GM19438 (cell line): ENCODE results near the gene HNRNPM.
"Not testable (repeated sequence)": the region's sequence is repeated elsewhere in the genome, so short reads cannot be mapped to it uniquely, and the experiment has no call there.

Source experiments
- ATAC-seq: cut with Tn5 transposase; IDR thresholded peaks from one replicate; pipeline ENCODE4 v1.9.1; 2021; ENCODE audit warnings: low read depth; ENCODE audit not compliant: unreplicated experiment

HNRNPM gene

DNA sequence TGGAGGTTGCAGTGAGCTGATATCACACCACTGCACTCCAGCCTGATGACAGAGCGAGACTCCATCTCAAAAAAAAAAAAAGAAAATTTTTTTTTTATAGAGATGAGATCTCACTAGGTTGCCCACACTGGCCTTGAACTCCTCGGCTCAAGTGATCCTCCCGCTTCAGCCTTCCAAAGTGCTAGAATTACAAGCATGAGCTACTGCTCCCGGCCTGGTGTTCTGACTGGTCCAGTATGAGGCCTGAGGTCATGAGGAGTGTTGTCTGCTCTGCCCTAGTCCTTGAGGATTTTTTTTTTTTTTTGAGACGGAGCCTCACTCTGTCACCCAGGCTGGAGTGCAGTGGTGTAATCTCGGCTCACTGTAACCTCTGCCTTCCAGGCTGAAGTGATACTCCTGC lies 19.4 kb upstream of the HNRNPM start:
- ATAC-seq, result not testable (repeated sequence)

DNA sequence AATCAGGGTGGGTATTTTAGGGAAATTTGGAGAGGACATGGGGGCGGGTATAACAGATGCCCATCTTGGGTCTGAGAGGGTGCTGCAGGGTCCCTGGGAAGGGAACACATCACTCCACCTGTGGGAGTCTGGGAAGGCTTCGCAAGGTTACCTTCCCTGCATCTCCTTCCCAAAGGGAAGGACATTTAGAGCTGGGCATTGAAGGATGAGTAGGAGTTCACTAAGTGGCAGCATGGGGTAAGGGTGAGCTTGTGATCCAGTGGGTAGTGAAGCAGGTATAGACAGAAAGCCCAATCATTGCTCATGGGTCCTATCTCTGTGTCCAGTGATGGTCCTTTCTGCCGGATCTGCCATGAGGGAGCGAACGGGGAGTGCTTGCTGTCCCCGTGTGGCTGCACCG lies 18.5 kb upstream of the HNRNPM start:
- ATAC-seq, result no peak

DNA sequence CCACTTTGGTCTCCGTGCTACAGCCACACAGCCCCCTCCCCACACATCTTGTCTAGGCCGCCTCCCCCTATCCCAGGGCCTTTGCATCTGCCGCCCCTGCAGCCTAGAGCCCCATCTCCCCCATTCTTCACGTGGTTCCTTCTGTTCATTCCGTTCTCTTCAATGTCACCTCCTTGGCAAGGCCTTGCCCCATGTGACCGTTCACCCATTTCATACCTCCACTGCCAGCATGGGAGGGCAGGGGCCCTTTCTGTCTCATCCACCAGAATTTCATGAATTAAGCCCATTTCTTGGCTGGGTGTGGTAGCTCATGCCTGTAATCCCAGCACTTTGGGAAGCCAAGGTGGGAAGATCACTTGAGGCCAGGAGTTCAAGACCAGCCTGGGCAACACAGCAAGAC lies 15.7 kb upstream of the HNRNPM start:
- ATAC-seq, result no peak

DNA sequence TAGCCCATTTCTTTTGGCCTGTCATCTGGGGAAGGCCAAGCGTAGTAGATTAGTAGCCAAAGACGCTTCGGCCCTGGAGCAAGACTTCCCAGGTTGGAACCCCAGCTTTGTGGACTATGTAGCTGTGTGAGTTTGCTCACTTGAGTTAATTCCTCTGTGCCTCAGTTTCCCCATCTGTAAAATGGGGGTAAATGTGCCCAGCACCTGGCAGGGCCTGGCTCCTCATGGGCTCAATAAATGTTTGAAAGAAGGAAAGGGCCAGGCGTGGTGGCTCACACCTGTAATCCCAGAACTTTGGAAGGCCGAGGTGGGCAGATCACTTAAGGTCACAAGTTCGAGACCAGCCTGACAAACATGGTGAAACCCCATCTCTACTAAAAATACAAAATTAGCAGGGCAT lies 14.9 kb upstream of the HNRNPM start:
- ATAC-seq, result no peak

DNA sequence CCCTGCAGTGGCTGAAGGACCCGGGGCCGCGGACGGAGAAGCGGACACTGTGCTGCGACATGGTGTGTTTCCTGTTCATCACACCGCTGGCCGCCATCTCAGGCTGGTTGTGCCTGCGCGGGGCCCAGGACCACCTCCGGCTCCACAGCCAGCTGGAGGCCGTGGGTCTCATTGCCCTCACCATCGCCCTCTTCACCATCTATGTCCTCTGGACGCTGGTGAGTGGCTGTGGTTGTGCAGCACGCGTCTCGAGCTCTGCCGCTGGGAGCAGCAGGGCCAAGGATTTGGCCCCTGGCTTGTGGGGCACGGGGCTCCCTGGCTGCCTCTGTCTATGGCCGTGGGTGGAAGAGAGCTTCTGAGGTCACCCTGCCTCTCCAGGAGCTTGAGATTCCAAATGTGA lies 14.1 kb upstream of the HNRNPM start:
- no peak for ATAC-seq

DNA sequence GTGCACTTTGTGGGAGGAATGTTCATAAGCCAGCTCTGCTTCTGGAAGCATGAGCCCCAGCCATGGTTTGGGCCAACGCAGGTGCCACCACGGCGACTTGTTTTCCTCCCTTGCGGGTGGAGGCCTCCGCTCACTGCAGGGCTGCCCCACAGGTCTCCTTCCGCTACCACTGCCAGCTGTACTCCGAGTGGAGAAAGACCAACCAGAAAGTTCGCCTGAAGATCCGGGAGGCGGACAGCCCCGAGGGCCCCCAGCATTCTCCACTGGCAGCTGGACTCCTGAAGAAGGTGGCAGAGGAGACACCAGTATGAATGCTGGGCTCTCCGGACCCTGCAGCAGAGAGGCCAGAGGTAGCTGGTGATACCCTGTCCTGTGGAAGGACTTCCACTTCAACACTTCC lies 6.5 kb upstream of the HNRNPM start:
- no peak for ATAC-seq

DNA sequence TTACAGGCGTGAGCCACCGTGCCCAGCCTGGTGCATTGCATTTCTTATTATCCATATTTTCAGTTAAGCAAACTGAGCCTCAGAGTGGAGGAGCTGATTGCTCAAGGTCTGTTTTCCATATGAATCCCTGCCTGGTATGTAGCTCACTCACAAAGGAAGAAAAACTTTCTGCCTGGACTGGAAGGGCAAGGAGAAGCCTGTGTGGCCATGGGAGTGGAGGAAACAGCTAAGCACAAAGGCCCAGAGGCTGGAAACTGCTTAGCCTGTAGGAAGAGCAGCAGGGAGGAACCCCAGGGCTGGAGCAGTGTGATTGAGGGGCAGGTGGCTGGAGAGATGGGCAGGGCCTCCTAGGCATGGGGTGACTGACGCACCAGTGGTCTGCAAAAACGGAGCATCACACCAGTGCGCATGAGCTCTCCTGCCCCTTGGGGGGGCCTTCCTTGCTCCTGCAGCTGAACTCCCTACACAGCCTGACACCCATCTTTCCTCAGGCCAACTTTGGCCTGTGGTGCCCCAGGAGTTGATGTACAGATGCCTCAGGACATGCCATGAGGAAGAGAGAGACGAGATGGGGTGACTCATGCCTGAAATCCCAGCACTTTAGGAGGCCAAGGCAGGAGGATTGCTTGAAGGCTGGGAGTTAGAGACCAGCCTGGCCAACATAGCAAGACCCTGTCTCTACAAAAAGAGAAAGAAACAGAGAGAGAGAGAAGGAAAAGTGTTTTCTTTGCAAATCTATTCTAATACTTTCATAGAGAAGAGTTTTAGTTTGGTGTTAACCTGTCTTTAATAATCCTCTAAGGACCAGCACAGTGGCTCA lies 2.8 kb upstream of the HNRNPM start:
- no peak for ATAC-seq

DNA sequence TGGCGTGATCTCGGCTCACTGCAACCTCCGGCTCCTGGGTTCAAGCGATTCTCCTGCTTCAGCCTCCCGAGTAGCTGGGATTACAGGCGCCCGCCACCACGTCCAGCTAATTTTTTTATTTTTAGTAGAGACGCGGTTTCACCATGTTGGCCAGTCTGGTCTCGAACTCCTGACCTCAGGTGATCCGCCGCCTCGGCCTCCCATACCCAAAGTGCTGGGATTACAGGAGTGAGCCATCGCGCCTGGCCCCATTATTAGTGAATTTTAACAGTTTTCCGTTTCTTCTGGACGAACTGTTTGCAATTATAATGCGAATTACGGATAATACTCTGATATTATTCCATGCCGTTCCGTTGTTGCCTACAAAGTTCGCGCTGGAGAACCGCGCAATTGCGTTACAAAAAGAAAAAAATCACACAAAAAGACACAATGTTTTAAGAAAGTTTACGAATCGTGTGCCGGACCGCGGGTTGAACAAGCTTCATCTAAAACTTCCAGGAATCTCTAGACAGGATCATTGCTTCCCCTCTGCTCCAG lies 567 bp upstream of the HNRNPM start:
- ATAC-seq, result not testable (repeated sequence)

DNA sequence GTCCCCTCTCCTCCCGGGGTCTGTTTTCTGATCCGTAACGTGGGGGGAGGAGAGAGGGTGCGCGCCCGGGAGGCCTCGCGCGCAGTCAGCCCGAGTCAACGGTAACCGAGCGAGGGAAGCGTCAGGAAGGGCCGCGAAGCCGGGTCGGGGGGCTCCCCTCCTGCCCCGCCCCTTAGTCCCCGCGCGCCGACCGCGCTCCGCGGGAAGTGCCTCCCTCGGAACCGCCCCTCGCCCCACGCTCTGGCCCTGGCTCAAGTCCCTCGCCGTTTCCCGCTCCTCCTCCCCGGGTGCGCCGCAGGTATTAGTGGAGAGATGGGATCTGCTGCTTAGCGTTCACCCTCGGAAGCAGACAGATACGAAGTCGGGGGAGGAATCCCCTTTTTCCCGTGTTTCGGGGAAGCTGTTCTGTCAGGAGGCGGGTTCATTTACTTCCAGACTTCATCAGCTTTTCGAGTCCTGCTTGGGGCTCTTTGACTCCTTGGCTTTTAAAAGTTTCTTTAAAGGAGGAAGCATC lies 770 bp downstream of the HNRNPM start:
- peak; percentile 11 for ATAC-seq

DNA sequence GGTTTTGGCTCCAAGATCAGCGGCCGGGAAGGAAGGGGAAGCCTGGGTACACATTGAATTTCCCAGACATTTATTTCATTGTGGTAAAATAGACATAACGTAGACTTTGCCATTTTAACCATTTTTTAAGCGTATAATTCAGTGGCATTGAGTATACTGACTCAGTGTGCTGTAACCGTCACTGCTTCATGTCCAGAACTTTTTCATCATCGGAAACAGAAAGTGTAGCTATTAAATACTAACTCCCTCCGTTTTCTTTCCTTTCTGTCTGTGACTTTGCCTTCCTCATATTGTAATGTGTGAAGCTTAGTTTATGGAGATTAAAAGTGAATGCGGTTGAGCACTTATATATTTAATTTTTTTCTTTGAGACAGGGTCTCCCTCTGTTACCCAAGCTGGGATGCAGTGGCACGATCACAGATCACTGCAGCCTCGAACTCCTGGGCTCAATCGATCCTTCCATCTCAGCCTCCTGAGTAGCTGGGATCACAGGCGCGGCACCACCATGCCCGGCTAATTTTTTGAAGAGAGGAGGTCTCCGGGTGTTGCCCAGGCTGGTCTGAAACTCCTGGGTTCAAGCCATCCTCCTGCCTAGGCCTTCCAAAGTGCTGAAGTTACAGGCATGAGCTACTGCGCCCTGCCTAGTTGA lies 1.4 kb downstream of the HNRNPM start:
- no peak for ATAC-seq

DNA sequence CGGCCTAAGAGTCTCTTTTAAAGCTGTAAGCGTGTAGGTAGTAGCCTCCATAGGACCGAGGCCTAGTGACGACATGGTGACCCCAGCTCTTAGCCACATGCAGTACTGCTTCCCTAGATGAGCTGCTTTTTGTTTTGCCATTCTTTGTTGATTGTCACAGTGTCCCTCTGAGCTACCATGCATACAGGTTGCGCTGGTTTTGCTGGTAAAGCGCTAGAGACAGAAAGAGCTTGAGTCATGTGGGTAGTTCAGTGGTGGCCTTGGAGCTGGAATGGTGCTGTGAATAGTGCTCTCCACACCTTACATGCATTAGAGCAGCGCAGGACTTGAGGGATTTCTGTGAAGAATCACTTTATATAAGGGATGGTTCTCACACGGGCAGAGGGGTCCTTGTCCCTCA lies 5.1 kb downstream of the HNRNPM start:
- no peak for ATAC-seq

DNA sequence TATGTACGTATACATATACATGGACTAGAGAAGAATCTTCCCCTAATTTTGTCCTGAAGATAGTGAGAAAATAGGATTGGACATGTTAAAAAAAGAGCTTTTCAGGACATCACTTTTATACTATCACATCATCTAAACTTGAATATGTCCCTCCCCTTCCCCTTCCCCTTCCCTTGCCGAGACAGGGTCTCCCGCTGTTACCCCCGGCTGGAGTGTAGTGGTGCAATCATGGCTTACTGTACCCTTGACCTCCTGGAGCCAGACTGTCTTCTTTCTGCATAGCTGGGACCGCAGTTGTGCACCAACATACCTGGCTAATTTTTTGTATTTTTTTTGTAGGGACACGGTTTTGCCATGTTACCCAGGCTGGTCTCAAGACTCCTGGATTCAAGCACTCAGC lies 6.6 kb downstream of the HNRNPM start:
- no peak for ATAC-seq

DNA sequence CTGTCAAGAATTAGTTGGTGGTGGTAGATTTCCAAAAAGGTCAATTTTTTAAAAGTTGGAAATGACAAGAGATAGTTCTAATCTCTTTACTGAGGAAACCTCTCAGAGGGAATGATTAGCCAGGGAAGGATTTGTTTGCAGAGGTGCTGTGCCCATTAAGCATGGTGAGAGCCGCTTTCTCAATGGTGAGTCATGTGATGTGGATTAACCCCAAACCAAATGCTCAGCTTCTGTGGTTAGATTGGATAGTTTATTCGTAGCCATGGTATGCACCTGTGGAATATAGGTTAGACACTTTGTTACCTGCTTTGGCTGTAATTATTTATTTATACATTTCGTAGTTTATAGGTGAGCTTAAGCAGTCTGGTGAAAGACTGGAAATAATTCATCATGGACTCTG lies 7.1 kb downstream of the HNRNPM start:
- no peak for ATAC-seq

DNA sequence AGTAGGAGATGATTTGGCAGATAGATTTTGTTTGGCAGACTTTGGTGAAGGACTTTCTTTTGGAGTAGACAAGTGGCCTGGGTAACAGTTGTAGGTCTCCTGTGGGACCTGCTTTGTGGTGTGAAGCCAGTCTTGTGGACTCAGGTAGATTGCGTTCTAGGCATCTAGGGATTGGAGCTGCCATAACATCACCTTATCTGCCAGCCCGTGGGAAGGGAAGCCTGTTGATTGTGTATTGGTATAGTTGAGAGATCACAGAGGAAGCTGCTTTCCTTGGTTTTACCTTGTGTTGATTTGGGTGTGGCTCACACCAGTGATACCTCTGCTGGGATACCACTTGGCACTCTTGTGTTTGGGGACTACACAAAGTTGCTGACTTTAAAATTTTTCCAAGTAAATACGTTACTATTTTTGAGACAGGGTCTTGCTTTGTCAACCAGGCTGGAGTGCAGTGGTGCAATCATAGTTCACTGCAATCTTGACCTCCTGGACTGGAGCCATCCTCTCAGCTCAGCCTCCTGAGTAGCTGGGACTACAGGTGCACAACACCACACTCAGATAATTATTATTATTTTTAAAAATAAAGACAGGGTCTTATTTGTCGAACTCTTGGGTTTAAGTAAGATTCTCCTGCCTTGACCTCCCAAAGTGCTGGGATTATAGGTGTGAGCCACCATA lies 7.8 kb downstream of the HNRNPM start:
- ATAC-seq, result no peak

DNA sequence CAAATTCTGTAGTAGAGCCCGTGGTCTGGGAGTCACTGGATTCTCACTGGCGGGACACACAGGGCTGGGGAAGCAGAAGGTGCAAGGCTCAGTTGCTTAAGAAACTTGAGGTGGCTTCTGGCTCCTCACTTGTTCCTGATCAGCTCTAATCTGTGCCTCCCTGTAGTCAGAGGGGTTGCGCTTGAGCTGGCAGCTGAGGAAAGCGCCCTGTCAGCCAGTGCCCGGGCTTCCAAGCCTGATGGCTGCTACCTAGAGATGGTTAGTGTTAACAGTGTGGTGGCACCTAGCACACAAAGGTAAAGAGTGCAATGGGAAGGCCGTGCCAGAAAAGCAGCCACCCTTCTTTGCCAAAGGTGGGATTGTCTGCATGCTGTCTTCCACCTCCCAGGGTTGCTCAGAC lies 8.8 kb downstream of the HNRNPM start:
- no peak for ATAC-seq

DNA sequence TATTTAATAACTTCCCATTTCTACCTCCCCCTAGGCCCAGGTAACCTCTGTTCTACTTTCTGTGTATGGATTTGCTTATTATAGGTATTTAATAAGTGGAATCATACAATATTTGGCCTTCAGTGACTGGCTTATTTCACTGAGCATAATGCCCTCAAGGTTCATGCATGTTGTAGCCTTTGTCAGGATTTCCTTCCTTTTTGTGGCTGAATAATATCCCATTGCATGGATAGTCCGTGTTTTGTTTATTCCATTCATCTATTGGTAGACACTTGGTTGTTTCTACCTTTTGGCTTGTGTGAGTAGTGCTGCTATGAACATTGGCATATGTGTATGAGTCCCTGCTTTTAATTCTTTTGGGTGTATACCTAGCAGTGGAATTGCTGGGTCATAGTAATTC lies 9.4 kb downstream of the HNRNPM start:
- no peak for ATAC-seq

DNA sequence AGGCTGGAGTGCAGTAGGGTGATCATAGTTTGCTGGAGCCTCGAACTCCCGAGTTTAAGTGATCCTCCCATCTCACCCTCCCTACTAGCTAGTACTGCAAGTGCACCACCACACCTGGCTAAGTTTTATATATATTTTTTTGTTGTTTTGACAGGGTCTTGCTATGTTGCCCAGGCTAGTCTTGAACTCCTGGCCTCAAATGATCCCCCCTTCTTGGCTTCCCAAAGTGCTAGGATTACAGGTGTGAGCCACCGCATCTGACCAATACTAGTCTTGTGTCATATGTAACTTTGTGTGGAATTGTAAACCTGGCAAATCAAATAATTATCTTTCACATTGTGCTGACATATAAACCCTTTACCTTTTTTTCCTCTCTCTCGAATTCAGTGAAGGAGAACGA lies 10.2 kb downstream of the HNRNPM start:
- ATAC-seq, result no peak

DNA sequence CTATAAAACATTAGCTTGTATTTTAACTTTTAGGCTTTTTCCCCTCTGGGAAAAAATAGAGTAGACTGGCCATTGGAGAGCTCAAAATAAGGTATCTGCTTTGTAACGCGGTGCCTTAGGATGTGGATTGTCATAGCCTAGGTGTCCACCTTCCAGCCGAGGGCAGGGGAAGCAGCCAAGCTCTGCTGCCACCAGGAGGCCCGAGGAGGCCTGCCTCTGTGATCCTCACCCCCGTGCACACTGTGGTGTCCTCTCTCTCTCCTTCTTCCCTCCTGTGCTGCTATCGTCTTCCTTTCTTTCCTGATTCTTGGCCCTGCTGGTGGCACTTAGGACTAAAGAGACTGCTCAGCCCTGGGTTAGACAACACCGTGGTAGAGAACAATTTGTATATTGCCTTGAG lies 11.3 kb downstream of the HNRNPM start:
- no peak for ATAC-seq

DNA sequence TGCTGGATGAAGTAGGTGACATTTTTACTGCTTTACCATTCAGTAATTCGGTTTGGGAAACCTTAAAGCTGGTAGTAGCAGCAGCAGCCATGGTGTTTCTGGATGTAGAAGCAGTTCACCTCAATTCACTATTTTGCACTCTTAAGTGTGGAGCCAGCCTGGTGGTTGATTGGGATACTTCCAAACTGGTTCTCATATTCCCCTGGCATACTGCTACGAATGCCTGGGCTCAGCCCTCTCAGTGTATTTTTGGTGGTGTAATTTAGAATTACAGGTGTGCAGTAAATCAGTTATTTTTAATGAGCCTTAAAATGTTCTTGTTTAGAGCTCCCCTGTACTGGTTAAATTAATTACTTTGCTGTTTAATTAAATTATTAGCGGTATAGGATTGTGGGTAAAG lies 12.4 kb downstream of the HNRNPM start:
- ATAC-seq, result no peak

DNA sequence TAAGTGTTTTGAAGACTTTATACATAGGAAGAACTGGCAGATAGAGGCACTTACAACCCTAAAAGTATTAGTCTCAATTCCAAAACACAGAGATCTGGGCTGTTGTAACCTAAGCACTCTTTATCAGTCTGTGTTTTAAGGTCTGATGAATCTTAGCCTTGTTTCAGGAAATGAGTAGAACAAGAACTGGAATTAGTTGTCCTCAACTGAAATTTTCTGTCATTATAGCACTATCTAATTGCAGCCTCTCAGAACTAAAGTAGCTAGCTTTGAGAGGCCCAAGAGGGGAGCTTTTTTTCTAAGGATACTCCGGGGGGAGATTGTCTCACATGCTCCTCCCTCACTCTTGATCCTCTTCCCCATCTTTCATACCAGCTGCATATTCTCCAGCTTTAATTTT lies 13.1 kb downstream of the HNRNPM start:
- ATAC-seq, result no peak

DNA sequence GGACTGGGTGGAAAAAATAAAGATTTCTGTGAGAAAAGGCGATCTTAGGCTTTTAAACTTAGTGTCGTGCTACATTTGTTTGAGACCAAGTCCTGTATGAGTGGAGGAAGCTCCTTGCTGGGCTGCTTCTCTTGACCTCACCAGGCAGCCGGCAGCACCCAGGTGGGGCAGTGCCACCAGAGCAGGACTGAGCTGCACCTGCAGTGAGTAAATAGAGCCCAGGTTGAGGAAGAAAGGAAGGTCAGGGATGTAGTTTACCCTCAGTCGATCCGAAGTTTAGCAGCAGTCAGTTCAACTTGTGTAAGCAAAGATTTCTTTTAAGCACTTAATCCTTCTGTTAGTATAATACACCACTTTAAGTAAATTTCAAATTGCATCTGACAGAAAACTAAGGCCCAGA lies 13.6 kb downstream of the HNRNPM start:
- ATAC-seq, result no peak
